H9 (cell line): ENCODE measurements around the gene COL5A2. TPM values are rescaled to one million over a fixed set of nuclear protein-coding genes. Genes with fewer than 3 reads are reported as not detected.

ENCODE experiments used
- DNase-seq: peaks from one replicate; pipeline ENCODE4 v3.0.0-alpha.2; 2017
- H2AFZ ChIP-seq: one replicate; pipeline ENCODE4 v1.6.1; 2013; ENCODE audit warnings: mild to moderate bottlenecking, low read length, control low read depth, moderate library complexity
- H2AK5ac ChIP-seq: 2 replicates; pipeline ENCODE4 v1.6.1; 2013; ENCODE audit warnings: low read length, control low read depth, mixed read lengths; ENCODE audit not compliant: insufficient read length
- H2BK120ac ChIP-seq: one replicate; pipeline ENCODE4 v1.6.1; 2013; ENCODE audit warnings: low read depth, mild to moderate bottlenecking, low read length, control low read depth, inconsistent platforms; ENCODE audit not compliant: poor library complexity, severe bottlenecking
- H2BK12ac ChIP-seq: 2 replicates; pipeline ENCODE4 v1.6.1; 2013; ENCODE audit warnings: low read length, control low read depth, mixed read lengths, low read depth; ENCODE audit not compliant: insufficient read length
- H2BK15ac ChIP-seq: 2 replicates; pipeline ENCODE4 v1.6.1; 2013; ENCODE audit warnings: low read depth, low read length, control low read depth
- H2BK20ac ChIP-seq: one replicate; pipeline ENCODE4 v1.6.1; 2013; ENCODE audit warnings: low read depth, mild to moderate bottlenecking, low read length, control low read depth, inconsistent platforms; ENCODE audit not compliant: poor library complexity, severe bottlenecking
- H2BK5ac ChIP-seq: 2 replicates; pipeline ENCODE4 v1.6.1; 2013; ENCODE audit warnings: low read length, control low read depth, mixed read lengths; ENCODE audit not compliant: insufficient read length
- H3K14ac ChIP-seq: 2 replicates; pipeline ENCODE4 v1.6.1; 2013; ENCODE audit warnings: low read length, control low read depth; ENCODE audit not compliant: insufficient read depth
- H3K18ac ChIP-seq: 2 replicates; pipeline ENCODE4 v1.6.1; 2013; ENCODE audit warnings: low read depth, mild to moderate bottlenecking, mixed read lengths, low read length, control low read depth; ENCODE audit not compliant: insufficient read length
- H3K23ac ChIP-seq: 2 replicates; pipeline ENCODE4 v1.6.1; 2013; ENCODE audit warnings: low read length, control low read depth, mixed read lengths, low read depth; ENCODE audit not compliant: insufficient read length
- H3K23me2 ChIP-seq: 2 replicates; pipeline ENCODE4 v1.6.1; 2013; ENCODE audit warnings: low read depth, mild to moderate bottlenecking, mixed read lengths, low read length, control low read depth; ENCODE audit not compliant: insufficient read length, poor library complexity, severe bottlenecking
- H3K27ac ChIP-seq: 2 replicates; pipeline ENCODE4 v1.5.1; 2013; ENCODE audit warnings: low read length, control low read depth, mixed read lengths, low read depth; ENCODE audit not compliant: insufficient read length
- H3K27me3 ChIP-seq: 2 replicates; pipeline ENCODE4 v1.6.1; 2013; ENCODE audit warnings: low read length, control low read depth, inconsistent platforms; ENCODE audit not compliant: insufficient read depth
- H3K4ac ChIP-seq: 2 replicates; pipeline ENCODE4 v1.6.1; 2013; ENCODE audit warnings: low read depth, mild to moderate bottlenecking, control low read depth, inconsistent platforms, low read length, moderate library complexity
- H3K4me1 ChIP-seq: 2 replicates; pipeline ENCODE4 v1.6.1; 2013; ENCODE audit warnings: low read length, control low read depth, inconsistent platforms; ENCODE audit not compliant: insufficient read depth
- H3K4me2 ChIP-seq: 2 replicates; pipeline ENCODE4 v1.6.1; 2013; ENCODE audit warnings: low read length, control low read depth, mixed read lengths; ENCODE audit not compliant: insufficient read length, insufficient read depth
- H3K56ac ChIP-seq: 2 replicates; pipeline ENCODE4 v1.6.1; 2013; ENCODE audit warnings: low read depth, mild to moderate bottlenecking, mixed read lengths, low read length, control low read depth; ENCODE audit not compliant: insufficient read length
- H3K79me1 ChIP-seq: 2 replicates; pipeline ENCODE4 v1.6.1; 2013; ENCODE audit warnings: low read depth, mild to moderate bottlenecking, moderate library complexity, low read length, control low read depth, inconsistent platforms; ENCODE audit not compliant: insufficient read depth, poor library complexity, severe bottlenecking
- H3K79me2 ChIP-seq: 2 replicates; pipeline ENCODE4 v1.6.1; 2013; ENCODE audit warnings: low read length, control low read depth, inconsistent platforms; ENCODE audit not compliant: insufficient read depth
- H3K9ac ChIP-seq: 2 replicates; pipeline ENCODE4 v1.6.1; 2013; ENCODE audit warnings: low read length, control low read depth, mixed read lengths; ENCODE audit not compliant: insufficient read length; ENCODE audit errors: extremely low read depth
- H3K9me3 ChIP-seq: one replicate; pipeline ENCODE4 v1.6.1; 2013; ENCODE audit warnings: low read depth, low read length, inconsistent platforms; ENCODE audit not compliant: control insufficient read depth
- H3T11ph ChIP-seq: one replicate; pipeline ENCODE4 v1.6.1; 2013; ENCODE audit warnings: mild to moderate bottlenecking, low read length, control low read depth, inconsistent platforms
- H4K20me1 ChIP-seq: one replicate; pipeline ENCODE4 v1.6.1; 2013; ENCODE audit not compliant: control insufficient read depth, insufficient read length, insufficient read depth
- H4K5ac ChIP-seq: 2 replicates; pipeline ENCODE4 v1.6.1; 2013; ENCODE audit warnings: low read depth, mild to moderate bottlenecking, mixed read lengths, low read length, control low read depth; ENCODE audit not compliant: insufficient read length
- H4K8ac ChIP-seq: replicated peaks from 2 replicates; pipeline ENCODE4 v1.6.1; 2013; ENCODE audit warnings: low read length, control low read depth, mixed read lengths, low read depth; ENCODE audit not compliant: insufficient read length
- H4K91ac ChIP-seq: 2 replicates; pipeline ENCODE4 v1.6.1; 2013; ENCODE audit warnings: low read depth, mild to moderate bottlenecking, moderate library complexity, mixed read lengths, low read length, control low read depth; ENCODE audit not compliant: insufficient read length
- H3K27ac Mint-ChIP-seq, 3 experiments: 2 replicates in 2 of 3; 3 replicates in 1 of 3; pipeline ENCODE4 v1.8.0; 2020 to 2021; ENCODE audit warnings: mixed read lengths in 3 of 3, mild to moderate bottlenecking in 1 of 3, moderate library complexity in 1 of 3
- H3K27me3 Mint-ChIP-seq: 2 replicates; pipeline ENCODE4 v1.8.0; 2021; ENCODE audit warnings: low read depth, mild to moderate bottlenecking, moderate library complexity, mixed read lengths
- H3K36me3 Mint-ChIP-seq, 3 experiments: 2 replicates in 2 of 3; 3 replicates in 1 of 3; pipeline ENCODE4 v1.8.0; 2020 to 2021; ENCODE audit warnings: low read depth in 3 of 3, mixed read lengths in 3 of 3; ENCODE audit not compliant: insufficient read depth in 1 of 3
- H3K4me1 Mint-ChIP-seq, 2 experiments: 2 replicates each; pipeline ENCODE4 v1.8.0; 2020; ENCODE audit warnings: mixed read lengths in 2 of 2
- H3K4me3 Mint-ChIP-seq, 2 experiments: 2 replicates in 1 of 2; 3 replicates in 1 of 2; pipeline ENCODE4 v1.8.0; 2020 to 2021; ENCODE audit warnings: mild to moderate bottlenecking in 2 of 2, mixed read lengths in 2 of 2, moderate library complexity in 1 of 2
- H3K9me3 Mint-ChIP-seq, 2 experiments: 2 replicates in 1 of 2; 3 replicates in 1 of 2; pipeline ENCODE4 v1.8.0; 2020; ENCODE audit warnings: mild to moderate bottlenecking in 2 of 2, mixed read lengths in 2 of 2, moderate library complexity in 1 of 2
- WGBS: extraction: QIAGEN DNeasy Blood & Tissue Kit; methylation state at CpG from one replicate; pipeline ENCODE4 v1.1.7; 2013; ENCODE audit warnings: missing lambda C conversion rate, low lambda C conversion rate, mixed read lengths; ENCODE audit not compliant: insufficient read length; ENCODE audit errors: extremely low coverage; 5-methylcytosine and 5-hydroxymethylcytosine counted together
- total RNA-seq: library from RNA; stranded (reverse); gene quantifications from 2 replicates; pipeline ENCODE4 v1.2.1, GENCODE V29; 2021
- TF ChIP-seq, protein P1 (sequence below): fragments of 200-600 bp; sonication (generic); conservative IDR thresholded peaks from 3 replicates; pipeline ENCODE4 v1.8.0; 2021; ENCODE audit warnings: antibody characterized with exemption, mild to moderate bottlenecking

COL5A2 gene
- total RNA-seq, 1 experiment from 2014 or later: 10.5 TPM

DNA sequence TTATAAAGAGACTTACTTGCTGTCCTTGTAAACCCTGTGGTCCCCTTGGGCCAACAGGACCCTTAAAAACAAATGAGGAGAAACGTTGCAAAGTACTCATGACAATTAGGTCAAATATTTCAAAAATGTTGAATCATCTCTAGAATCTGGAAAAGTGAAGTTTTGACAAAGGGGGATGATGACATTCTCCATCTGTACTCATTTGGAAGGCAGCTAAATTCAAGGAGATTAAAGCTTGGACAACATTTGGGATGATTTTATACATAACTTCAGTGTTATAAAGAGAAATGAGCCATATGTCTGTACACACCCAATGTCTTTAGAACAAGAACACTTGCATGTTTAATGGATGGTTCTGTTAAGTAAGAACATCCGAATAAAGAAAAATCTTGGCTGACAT is 92.9 kb downstream of the COL5A2 start:
- H3K27ac Mint-ChIP-seq: no peak overlapping the region
- no peak overlapping the region for H3K27ac ChIP-seq

More for the DNA sequence above, 92.9 kb downstream of the COL5A2 start:
- Mint-ChIP-seq H3K4me1 (no peaks in the 10 kb centered on the region), H3K4me3 (no peak overlapping the region), H3K27me3 (no peaks in the 10 kb centered on the region), H3K9me3 (no peaks in the 10 kb centered on the region), H3K36me3 (no peaks in the 10 kb centered on the region)
- Histone ChIP-seq H3K79me1 (no peaks in the 10 kb centered on the region), H3K4me2 (no peak overlapping the region), H4K20me1 (no peaks in the 10 kb centered on the region), H2BK120ac (no peak overlapping the region), H3K9me3 (no peaks in the 10 kb centered on the region), H3K14ac (no peak overlapping the region), H4K91ac (no peak overlapping the region), H4K8ac (no peak overlapping the region), H2BK12ac (no peak overlapping the region), H4K5ac (no peak overlapping the region), H2AK5ac (no peak overlapping the region), H3K23ac (no peak overlapping the region), H3K18ac (no peak overlapping the region), H2BK15ac (no peak overlapping the region), H3T11ph (no peak overlapping the region), H3K4ac (no peak overlapping the region), H2BK20ac (no peak overlapping the region), H3K79me2 (no peaks in the 10 kb centered on the region), H3K56ac (no peak overlapping the region), H3K27me3 (no peaks in the 10 kb centered on the region), H2AFZ (no peak overlapping the region), H3K4me1 (no peaks in the 10 kb centered on the region), H2BK5ac (no peak overlapping the region), H3K9ac (no peak overlapping the region), H3K23me2 (no peaks in the 10 kb centered on the region)
- no CpG with 5 or more reads among the region's 2 CpGs for WGBS
- TF ChIP-seq, protein P1, sequence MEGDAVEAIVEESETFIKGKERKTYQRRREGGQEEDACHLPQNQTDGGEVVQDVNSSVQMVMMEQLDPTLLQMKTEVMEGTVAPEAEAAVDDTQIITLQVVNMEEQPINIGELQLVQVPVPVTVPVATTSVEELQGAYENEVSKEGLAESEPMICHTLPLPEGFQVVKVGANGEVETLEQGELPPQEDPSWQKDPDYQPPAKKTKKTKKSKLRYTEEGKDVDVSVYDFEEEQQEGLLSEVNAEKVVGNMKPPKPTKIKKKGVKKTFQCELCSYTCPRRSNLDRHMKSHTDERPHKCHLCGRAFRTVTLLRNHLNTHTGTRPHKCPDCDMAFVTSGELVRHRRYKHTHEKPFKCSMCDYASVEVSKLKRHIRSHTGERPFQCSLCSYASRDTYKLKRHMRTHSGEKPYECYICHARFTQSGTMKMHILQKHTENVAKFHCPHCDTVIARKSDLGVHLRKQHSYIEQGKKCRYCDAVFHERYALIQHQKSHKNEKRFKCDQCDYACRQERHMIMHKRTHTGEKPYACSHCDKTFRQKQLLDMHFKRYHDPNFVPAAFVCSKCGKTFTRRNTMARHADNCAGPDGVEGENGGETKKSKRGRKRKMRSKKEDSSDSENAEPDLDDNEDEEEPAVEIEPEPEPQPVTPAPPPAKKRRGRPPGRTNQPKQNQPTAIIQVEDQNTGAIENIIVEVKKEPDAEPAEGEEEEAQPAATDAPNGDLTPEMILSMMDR: no peak
- no peak for DNase-seq
